ENCODE measurements around the gene LAIR2. TPM values are rescaled to one million over a fixed set of nuclear protein-coding genes. Genes with fewer than 3 reads are reported as not detected.

The LAIR2 gene
- total RNA-seq, 1 experiment from 2014 or later: not detected

DNA sequence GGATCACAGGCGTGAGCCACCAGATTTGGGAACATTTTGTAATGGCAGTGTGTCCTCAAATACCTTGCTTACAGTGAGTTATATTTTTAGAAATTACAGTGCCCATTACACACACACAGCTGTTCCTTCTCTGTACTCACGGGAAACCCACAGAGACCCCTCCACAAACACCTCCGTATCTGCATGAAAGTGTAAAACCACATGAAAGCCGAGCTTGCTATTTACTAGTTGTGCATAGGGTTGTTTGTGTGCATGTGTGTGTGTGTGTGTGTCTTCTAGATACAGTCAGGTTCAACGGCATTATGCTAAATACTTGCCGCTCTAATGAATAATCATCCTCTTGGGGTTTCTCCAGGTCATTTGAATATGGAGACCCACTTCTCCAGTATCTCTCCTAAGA, 48.7 kb downstream of the LAIR2 start:
- Histone ChIP-seq H3K27ac (no peak overlapping the region), H3K4me1 (replicated peaks) (no peaks in the 10 kb centered on the region), H3K36me3 (no peaks in the 10 kb centered on the region), H3K4me3 (no peak overlapping the region), H3K9me3 (replicated peaks) (no peaks in the 10 kb centered on the region), H3K27me3 (replicated peaks) (no peaks in the 10 kb centered on the region; the same call in 1 of the 2 replicates)
- DNase-seq (ENCODE audit: low read depth in 1 of 2, low spot score in 2 of 2): no peak

- H3K36me3 ChIP-seq: no peaks in the 10 kb centered on the region
These were observed 49.6 kb downstream of the LAIR2 start for GRCh38 chr19:54551950-54552912.

GRCh38 chr19:54552913-54553310, 50.3 kb downstream of the LAIR2 start:
- no peak for DNase-seq (ENCODE audit: low read depth in 1 of 2, low spot score in 2 of 2)
- Histone ChIP-seq H3K27me3 (replicated peaks) (no peaks in the 10 kb centered on the region; the same call in 1 of the 2 replicates), H3K4me1 (replicated peaks) (no peaks in the 10 kb centered on the region), H3K9me3 (replicated peaks) (no peaks in the 10 kb centered on the region), H3K36me3 (no peaks in the 10 kb centered on the region), H3K27ac (no peak overlapping the region), H3K4me3 (no peak overlapping the region)

More at GRCh38 chr19:54551950-54552912, 49.6 kb downstream of the LAIR2 start:
- Histone ChIP-seq H3K9me3 (replicated peaks) (no peaks in the 10 kb centered on the region), H3K27ac (no peak overlapping the region), H3K4me1 (replicated peaks) (no peaks in the 10 kb centered on the region), H3K4me3 (no peak overlapping the region), H3K27me3 (replicated peaks) (no peaks in the 10 kb centered on the region; the same call in 1 of the 2 replicates)
- DNase-seq (ENCODE audit: low read depth in 1 of 2, low spot score in 2 of 2): no peak

DNA sequence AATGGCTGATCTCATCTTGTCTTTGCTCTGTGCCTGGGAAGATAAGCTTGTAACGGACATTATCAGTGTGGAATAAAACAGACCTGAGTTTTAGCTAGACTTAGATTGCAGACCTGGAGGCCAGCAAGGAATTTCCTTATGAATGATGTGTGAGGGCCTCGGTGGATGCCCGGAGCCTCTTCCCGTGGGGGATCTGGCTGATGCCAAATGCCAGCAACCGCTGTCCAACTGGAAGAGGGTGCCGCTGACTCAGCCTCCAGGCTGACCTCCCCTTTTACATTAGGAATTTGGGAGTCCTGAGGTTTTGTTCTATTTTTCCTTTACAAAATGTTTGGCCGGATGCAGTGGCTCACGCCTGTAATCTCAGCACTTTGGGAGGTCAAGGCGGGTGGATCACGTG, 51.4 kb downstream of the LAIR2 start:
- no peaks in the 10 kb centered on the region for H3K9me3 ChIP-seq (replicated peaks)
- no peaks in the 10 kb centered on the region for H3K4me1 ChIP-seq (replicated peaks)
- H3K27me3 ChIP-seq (replicated peaks): no peaks in the 10 kb centered on the region; the same call in 1 of the 2 replicates
- no peak overlapping the region for H3K27ac ChIP-seq
- H3K4me3 ChIP-seq: no peak overlapping the region
- no peaks in the 10 kb centered on the region for H3K36me3 ChIP-seq
- no peak for DNase-seq (ENCODE audit: low read depth in 1 of 2, low spot score in 2 of 2)

GRCh38 chr19:54554896-54555295, 52.3 kb downstream of the LAIR2 start:
- no peak for DNase-seq (ENCODE audit: low read depth in 1 of 2, low spot score in 2 of 2)
- Histone ChIP-seq H3K9me3 (replicated peaks) (no peaks in the 10 kb centered on the region), H3K4me1 (replicated peaks) (no peaks in the 10 kb centered on the region), H3K27ac (no peak overlapping the region), H3K36me3 (no peaks in the 10 kb centered on the region), H3K27me3 (replicated peaks) (no peaks in the 10 kb centered on the region; the same call in 1 of the 2 replicates), H3K4me3 (no peak overlapping the region)

DNA sequence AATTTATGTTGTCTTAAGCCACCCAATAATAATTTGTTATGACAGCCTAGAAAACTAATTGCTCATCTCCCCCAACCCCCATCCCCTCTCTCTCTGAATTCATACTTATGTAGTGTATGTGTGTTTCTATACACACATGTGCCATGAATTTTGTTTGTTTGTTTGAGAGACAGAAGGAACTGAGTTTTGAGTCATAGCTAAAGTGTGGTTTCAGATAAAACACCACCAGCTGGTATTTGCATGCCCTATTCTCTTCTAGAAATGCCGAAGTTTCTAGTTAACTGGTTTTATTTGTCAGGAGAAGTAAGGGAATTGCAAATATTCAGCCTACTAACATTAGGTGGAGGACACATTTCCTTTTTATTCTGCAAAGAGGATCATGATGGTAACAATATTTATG, 53.6 kb downstream of the LAIR2 start:
- H3K9me3 ChIP-seq (replicated peaks): no peaks in the 10 kb centered on the region
- H3K4me1 ChIP-seq (replicated peaks): no peaks in the 10 kb centered on the region
- no peak overlapping the region for H3K4me3 ChIP-seq
- DNase-seq (ENCODE audit: low read depth in 1 of 2, low spot score in 2 of 2): no peak
- no peaks in the 10 kb centered on the region for H3K36me3 ChIP-seq
- H3K27me3 ChIP-seq (replicated peaks): no peaks in the 10 kb centered on the region; the same call in 1 of the 2 replicates
- no peak overlapping the region for H3K27ac ChIP-seq

DNA sequence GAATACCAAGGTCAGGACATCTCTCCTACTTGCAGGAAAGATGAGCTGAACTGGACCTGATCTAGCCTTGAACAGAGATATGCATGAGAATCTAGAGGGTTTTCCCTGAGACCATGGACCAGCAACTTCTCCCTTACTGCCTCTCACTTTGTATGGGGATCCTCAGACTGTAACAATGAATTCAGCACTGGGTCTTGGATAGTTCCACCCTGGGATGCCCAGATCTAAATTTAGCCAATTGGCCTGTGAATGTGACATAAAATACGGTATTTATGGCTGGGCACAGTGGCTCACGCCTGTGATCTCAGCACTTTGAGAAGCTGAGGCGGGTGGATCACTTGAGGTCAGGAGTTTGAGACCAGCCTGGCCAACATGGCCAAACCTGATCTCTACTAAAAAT, 55.7 kb downstream of the LAIR2 start:
- Histone ChIP-seq H3K36me3 (no peaks in the 10 kb centered on the region), H3K9me3 (replicated peaks) (no peaks in the 10 kb centered on the region), H3K4me3 (no peak overlapping the region), H3K27ac (no peak overlapping the region), H3K4me1 (replicated peaks) (no peaks in the 10 kb centered on the region), H3K27me3 (replicated peaks) (no peaks in the 10 kb centered on the region; the same call in 1 of the 2 replicates)
- DNase-seq (ENCODE audit: low read depth in 1 of 2, low spot score in 2 of 2): no peak

Other genes with a start within 250 kb of the LAIR2 start
- not detected in 2 replicates for gene LILRB5, start 245.6 kb upstream of the LAIR2 start, total RNA-seq (2014; rRNA removed; shearing (Covaris generic))
- gene LILRB2, start 221.7 kb upstream of the LAIR2 start, total RNA-seq (2014; rRNA removed; shearing (Covaris generic)): not detected in 2 replicates
- not detected in 2 replicates for gene LILRA5, start 189.7 kb upstream of the LAIR2 start, total RNA-seq (2014; rRNA removed; shearing (Covaris generic))
- gene LILRA4, start 163.7 kb upstream of the LAIR2 start, total RNA-seq (2014; rRNA removed; shearing (Covaris generic)): not detected in 2 replicates
- not detected in 2 replicates for gene LAIR1, start 137.9 kb upstream of the LAIR2 start, total RNA-seq (2014; rRNA removed; shearing (Covaris generic))
- gene TTYH1, start 87.4 kb upstream of the LAIR2 start, total RNA-seq (2014; rRNA removed; shearing (Covaris generic)): not detected in 2 replicates
- 9.5 and 14.4 TPM in 2 replicates for gene LENG8, start 53.6 kb upstream of the LAIR2 start, total RNA-seq (2014; rRNA removed; shearing (Covaris generic))
- 4.0 and 5.4 TPM in 2 replicates for gene LENG9, start 39.1 kb upstream of the LAIR2 start, total RNA-seq (2014; rRNA removed; shearing (Covaris generic))
- gene CDC42EP5, start 29.5 kb upstream of the LAIR2 start, total RNA-seq (2014; rRNA removed; shearing (Covaris generic)): 1.2 and 8.8 TPM in 2 replicates
- not detected in 2 replicates for gene LILRA2, start 71.0 kb downstream of the LAIR2 start, total RNA-seq (2014; rRNA removed; shearing (Covaris generic))
- not detected in 2 replicates for gene LILRA1, start 90.8 kb downstream of the LAIR2 start, total RNA-seq (2014; rRNA removed; shearing (Covaris generic))
- gene LILRB1, start 127.7 kb downstream of the LAIR2 start, total RNA-seq (2014; rRNA removed; shearing (Covaris generic)): not detected in 2 replicates
- gene LILRB4, start 160.2 kb downstream of the LAIR2 start, total RNA-seq (2014; rRNA removed; shearing (Covaris generic)): not detected in 2 replicates
- not detected in 2 replicates for gene KIR3DL3, start 221.6 kb downstream of the LAIR2 start, total RNA-seq (2014; rRNA removed; shearing (Covaris generic))
- gene KIR2DL3, start 235.7 kb downstream of the LAIR2 start, total RNA-seq (2014; rRNA removed; shearing (Covaris generic)): not detected in 2 replicates